GM10847 (cell line): ENCODE measurements around the gene ZG16B.

ENCODE experiments used
- POLR2A ChIP-seq: IDR thresholded peaks from 2 replicates; pipeline ENCODE4 v1.6.1; 2011; ENCODE audit not compliant: insufficient read length; ENCODE audit errors: extremely low read depth

ZG16B gene

DNA sequence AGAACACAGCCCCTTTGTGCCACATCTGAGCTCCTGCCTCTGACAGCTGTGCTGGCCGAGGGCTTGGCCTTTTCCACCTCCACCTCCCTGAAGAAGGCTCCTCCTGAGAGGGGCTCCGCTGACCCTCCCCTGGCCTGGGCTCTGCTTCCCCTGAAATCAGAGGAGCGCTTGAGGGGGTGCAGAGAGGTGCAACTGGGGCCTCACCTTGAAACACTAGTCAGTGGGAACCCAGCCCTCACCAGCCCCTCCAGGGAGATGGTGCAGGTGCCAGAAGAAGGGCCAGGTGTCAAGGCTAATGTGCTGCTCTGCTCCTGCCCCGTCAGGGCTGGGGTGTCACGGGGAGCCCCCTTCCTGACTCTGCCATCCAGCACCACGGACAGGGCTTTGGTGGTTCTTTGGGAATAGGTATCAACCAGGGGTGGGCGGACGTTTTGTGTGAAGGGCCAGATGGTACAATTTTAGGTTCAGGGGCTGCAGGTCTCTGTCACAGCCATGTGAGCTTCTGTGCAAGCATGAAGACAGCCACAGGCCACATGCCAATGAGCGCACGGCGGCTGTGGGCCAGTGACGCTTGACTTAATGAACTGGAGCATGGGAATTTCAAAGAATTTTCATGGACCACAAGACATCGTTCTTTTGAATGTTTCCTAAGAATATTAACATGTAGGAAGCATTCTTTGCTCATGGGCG, 2.1 kb upstream of the ZG16B start:
- no peak for TF ChIP-seq POLR2A

DNA sequence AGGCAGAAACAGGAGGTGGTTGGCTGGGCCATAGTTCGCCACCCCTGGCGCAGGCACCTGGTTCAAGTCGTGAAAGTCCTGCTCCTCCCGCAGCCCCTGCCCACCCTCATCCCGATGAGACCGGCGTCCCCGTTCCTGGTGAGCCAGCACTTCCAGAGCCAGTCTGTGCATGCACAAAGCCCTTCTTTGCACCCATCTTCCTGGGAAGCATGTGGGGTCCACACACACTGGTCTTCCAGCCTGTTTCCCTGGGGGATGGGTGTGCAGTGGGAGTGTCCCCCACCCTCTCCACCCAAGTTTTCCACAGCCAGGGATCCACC, 1.6 kb upstream of the ZG16B start:
- TF ChIP-seq POLR2A: no peak

DNA sequence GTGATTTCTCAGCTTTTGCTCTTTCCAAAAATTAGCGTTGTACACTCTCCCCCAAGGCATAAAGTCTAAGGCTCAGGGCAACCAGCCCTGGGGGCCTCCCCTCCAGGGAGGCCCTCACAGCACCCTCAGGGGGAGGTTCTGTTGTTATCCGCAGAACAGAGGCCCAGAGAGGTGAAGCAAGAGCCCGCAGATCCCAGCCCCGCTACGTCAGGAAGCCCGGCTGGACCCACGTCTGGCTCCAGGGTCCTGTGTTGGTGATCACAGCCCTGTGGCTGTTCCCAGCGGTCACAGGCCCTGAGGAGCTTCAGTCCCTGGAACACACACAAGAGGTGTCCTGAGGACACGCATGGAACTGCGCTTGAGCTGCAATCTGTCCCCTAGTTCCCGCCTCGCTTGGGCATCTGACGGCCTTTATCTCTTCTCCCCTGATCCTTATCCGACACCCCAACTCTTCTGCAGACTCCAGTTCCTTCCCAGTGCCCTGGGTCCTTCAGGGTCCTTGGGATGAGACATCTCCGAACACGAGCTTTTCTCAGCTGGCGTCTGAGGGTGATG, 1.1 kb upstream of the ZG16B start:
- TF ChIP-seq POLR2A: no peak

DNA sequence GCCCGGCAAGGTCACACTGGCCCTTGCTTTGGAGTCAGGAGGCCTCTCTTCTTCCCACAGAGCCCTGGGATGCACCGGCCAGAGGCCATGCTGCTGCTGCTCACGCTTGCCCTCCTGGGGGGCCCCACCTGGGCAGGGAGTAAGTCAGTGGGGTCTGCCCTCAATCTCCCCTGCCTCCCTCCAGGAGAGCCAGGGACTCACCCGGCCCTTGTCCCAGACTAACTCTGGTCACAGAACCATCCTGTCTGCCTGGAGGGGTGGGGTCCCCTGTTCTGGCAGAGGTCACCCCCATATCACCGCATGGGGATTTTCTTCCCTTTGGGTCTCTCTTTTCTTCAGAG, 222 bp downstream of the ZG16B start:
- TF ChIP-seq POLR2A: no peak

DNA sequence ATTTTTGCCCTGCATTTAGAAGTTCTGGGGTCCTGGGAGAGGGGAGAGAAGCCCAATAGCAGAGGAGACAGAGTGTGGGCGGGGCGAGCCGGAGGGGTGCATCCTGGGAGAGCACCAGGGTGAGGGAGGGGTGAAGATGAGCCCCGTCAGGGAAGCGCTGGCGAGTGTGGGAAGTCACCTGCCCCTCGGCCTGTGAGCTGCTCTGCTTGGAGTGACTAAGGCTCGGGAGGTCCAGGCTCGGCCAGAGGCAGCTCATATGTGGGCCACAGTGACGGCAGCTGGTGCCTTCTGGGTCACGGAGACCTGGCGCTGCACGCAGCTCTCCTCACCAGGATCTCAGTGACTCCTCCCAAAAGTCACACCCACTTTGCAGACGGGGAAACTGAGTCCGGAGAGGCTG, 1.1 kb downstream of the ZG16B start:
- TF ChIP-seq POLR2A: no peak

DNA sequence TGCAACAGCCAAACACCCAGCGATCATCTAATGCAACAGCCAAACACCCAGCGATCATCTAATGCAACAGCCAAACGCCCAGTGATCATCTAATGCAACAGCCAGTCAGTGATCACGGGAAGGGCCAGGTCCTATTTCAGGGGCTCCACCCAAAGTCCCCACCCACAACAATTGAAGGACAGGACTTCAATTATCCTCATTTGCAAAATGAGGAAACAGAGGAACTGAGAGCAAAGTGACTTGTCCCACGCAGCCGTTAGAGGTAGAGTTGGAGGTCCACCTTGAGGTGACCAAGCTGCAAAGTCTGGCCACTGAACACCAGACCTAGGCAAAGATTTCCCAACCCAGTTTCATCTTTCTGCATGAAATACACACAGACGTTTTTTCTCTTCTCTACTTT, 3.7 kb downstream of the ZG16B start:
- TF ChIP-seq POLR2A: no peak

DNA sequence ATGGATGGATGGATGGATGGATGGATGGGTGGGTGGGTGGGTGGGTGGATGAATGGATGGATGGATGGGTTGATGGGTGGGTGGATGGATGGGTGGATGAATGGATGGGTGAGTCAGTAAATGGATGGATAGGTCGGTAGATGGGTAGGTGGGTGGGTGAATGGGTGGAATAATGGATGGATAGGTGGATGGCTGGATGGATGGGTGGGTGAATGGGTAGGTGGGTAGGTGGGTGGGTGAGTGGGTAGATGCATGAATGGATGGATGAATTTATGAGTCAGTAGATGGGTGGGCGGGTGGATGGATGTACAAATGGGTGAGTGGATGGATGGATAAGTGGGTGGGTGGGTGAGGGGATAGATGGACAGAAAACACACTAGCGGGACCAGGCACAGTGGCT, 4.9 kb downstream of the ZG16B start:
- TF ChIP-seq POLR2A: no peak

DNA sequence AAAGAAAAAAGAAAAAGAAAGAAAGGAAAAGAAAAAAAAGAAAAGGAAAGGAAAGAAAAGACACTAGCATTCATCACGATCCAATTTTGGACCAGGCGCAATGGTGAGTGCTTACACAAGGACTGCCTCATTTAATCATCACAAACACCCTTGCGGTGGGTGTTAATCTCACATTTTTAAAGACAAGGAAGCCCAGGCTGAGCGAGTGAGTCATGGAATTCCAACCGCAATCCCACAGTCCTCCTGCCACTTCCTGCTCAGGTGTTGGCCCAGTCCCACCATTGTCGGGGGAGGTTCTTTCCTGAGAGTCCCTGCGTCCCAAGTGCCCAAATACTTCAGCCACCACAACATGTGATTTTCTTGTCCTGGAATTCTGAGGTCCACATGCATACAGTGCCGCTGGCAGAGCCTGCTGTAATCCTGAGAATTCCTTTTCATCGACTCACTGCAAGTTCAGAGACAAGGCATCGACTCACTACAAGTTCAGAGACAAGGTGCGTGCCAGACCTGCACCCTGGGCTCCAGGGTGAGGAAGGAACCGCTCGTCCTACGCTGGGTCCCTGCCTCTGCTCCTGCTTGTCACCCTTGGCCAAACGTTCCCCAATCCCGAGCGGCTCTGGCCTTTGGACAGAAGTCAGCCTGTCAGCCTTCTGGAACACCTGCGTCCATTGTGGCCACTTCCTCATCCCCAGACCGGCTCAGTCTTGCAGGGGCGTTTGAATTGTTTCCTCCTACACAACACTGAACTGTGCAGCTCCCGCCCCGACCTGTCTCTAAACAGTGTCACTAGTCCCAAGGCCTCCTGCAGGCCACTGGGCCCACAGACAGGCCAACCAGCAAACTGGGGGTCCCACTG, 5.8 kb downstream of the ZG16B start:
- TF ChIP-seq POLR2A: no peak

DNA sequence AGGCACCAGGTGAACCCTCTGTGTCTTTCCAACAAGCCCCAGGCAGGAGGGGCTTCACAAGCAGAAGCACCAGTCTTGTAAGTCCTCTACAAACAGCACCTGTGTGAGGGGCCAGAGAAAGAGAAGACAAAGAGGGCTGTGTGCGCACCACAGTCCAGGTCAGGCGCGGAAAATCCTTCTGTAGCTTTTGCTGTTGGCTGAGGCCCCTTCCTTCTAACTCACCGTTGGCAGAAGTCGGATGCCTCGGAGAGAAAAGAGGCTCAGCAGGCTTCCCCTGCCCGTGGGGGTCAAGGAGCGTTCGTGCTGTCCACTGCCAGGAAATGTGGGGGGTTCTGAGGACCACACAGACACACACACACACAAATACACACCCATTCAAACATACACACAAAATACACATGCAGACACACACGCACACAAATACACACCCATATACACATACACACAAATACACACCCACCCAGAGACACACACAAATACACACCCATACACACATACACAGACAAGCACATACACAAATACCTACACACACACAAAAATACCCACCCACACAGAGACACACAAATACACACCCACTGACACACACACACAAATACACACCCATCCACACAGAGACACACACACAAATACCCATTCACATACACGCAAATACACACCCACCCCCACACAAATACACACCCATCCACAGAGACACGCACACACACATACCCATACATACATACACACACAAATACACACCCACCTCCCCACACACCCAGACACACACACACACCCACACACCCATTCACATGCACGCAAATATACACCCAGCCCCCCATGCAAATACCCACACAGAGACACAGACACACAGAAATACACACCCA, 6.8 kb downstream of the ZG16B start:
- no peak for TF ChIP-seq POLR2A

DNA sequence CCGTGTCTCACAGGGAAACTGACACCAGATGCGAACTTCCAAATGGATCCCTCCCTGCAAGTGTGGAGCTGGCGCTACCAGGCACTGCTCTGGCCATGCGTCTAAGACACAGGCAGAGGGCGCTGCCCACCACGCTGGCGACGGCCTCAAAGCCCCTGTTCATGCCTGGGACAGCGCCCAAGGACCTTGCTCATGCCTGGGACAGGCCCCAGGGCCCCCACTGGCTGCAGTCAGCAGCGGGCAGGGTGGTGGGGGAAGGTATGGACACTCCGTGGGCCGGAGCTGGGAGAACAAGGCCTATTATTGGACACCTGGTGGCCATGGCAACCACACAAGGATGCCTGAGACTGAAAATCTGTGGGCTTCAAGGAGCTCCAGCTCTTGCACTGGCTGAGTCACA, 8.8 kb downstream of the ZG16B start:
- TF ChIP-seq POLR2A: no peak

DNA sequence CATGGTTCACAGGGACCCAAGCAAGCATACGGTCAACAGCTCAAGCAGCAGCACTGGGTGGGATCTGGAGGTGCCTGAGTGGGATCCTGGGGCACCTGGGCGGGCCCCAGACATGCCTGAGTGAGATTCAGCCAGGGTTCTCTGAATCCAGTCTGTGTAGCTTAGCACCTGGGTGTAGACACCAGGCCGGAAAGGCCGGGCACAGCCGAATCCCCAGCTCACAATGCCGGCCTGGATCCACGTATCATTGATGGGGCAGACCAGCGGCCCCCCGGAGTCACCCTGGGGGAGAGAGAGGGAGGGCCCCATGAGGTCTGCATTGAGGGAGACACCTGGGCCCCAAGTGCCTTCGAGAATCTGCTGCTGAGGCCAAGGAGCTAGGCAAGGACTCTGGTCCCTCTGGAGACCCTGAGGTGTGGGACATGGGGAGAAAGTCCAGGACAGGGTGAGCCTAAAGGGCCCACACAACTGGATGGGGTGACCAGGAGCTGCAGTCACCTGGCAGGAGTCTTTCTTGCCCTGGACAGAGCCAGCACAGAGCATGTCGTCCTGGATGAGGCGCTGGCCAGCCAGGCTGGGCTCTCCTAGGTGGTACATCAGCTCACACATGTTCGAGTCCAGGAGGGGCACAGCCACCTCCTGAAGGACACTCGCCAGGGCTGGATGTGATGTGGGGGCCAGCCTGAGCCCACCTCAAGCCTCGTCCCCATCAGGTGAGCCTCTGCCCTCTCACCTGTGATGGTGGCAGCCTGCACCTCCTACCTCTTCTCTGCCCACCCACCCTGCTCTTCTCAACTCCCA, 9.7 kb downstream of the ZG16B start:
- no peak for TF ChIP-seq POLR2A

DNA sequence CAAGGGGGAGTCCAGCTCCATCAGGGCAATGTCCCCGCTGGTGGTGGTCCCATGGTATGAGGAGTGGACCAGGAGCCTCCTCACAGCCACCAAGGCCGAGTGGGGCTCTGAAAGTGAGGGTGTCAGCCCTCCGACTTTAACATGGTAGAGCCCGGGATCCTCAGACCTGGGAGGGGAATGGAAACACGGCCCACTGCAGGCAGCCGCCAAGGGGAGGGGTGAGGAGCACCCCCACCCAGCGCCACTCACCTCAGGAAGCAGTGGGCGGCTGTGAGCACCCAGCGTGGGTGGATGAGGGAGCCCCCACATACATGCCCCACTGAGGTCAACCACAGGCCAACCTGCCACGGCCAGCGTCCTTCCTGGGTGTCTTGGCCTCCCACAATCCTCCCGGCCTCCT, 10.8 kb downstream of the ZG16B start:
- TF ChIP-seq POLR2A: no peak

DNA sequence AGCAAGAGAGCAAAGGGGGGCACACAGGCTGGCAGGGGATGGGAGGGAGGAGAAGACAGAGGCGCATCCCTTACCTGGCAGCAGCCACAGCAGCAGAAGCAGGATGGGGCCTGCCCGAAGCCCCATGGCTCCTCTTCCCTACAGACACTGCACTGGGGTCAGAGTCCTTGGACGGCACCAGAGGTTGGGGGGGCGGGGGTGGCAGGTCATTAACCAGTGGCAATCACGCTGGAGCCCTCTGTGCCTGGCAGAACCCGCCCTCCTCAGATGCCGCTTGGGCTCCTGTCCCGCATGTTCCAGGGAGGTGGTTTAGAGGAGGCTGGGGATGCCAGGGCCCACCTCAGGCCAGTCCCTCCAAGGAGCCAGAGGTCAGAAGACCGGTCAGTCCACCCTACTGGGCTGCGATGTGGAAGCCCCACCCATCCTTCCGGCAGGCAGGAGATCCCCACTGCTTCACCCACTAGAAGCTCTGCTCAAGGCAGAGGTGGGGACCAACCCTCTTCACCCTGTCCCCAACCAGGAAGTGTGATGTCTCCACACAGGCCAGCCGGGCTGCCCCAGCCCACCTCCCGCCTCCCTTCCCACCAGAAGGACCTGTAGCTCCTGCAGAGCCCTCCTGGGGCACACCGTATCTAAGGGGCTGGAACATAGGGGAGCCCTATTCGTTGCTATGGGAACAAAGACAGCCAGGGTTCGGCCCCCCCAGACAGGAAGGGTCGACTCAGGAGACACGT, 11.7 kb downstream of the ZG16B start:
- TF ChIP-seq POLR2A: no peak

DNA sequence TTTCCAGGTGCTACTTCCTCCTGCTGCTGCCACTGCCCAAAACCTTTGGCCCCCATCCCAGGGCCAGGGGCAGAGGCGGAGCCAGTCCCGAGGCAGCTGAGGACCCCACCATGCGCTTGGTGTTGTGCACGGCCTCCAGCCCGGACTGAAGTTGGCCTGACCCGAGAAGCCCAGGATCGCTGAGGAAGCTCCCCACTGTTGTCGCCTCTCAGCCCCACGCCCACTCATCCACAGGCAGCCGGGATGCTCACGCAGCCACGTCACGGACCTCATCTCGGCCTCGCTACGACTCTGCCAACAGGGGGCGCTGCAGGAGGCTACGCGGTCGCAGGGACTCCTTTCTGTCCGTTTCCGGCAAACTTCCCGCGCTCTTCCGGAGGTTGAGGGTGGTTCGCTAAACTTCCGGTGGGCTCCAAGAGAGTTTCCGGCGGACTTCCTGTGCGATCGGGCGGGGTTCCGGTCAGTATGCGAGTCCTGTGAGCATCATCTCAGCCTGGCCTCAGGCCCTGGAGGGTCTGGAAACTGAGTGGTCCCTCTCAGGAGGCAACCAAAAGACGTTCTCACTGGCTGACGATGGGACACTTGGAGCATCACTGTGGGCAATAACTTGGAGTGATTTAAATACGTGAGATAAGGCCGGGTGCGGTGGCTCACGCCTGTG, 12.4 kb downstream of the ZG16B start:
- no peak for TF ChIP-seq POLR2A

DNA sequence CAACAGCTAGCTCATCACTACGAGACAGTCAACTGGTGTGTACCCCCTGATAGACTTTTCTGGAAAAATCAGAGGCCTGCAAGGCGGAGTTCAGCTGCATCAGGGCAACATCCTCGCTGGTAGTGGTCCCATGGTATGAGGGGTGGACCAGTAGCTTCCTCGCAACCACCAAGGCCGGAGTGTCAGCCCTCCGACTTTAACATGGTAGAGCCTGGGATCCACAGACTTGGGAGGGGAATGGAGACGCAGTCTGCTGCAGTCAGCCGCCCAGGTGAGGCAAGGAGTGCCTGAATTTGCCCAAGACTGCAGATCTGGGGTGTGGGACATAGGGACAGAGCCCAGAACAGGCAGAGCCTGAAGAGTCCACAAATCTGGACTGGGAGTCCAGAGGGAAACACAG, 13.4 kb downstream of the ZG16B start:
- no peak for TF ChIP-seq POLR2A
